BLaER1 treated with 17β-estradiol and CSF1 and Interleukin-3, amounts not matched to agents 10 nM and 100 nM (cell line): ENCODE measurements around the gene ZRSR2.
"Not testable (repeated sequence)": the region's sequence is repeated elsewhere in the genome, so short reads cannot be mapped to it uniquely, and the experiment has no call there.

Experiments used
- H3K27ac ChIP-seq, 11 experiments: shearing (Covaris generic); formaldehyde crosslinking; 2 replicates each; pipeline ENCODE4 v1.8.1; 2022
- H3K27me3 ChIP-seq, 11 experiments: shearing (Covaris generic); formaldehyde crosslinking; 2 replicates each; pipeline ENCODE4 v1.8.1; 2022
- H3K36me3 ChIP-seq, 11 experiments: shearing (Covaris generic); formaldehyde crosslinking; 2 replicates each; pipeline ENCODE4 v1.8.1; 2022
- H3K4me1 ChIP-seq, 10 experiments: shearing (Covaris generic); formaldehyde crosslinking; 2 replicates each; pipeline ENCODE4 v1.8.1; 2022
- H3K4me2 ChIP-seq, 11 experiments: shearing (Covaris generic); formaldehyde crosslinking; 2 replicates each; pipeline ENCODE4 v1.8.1; 2022
- H3K4me3 ChIP-seq, 10 experiments: shearing (Covaris generic); formaldehyde crosslinking; 2 replicates each; pipeline ENCODE4 v1.8.1; 2022
- H3K9ac ChIP-seq, 11 experiments: shearing (Covaris generic); formaldehyde crosslinking; 2 replicates each; pipeline ENCODE4 v1.8.1; 2022
- H3K9me3 ChIP-seq, 11 experiments: shearing (Covaris generic); formaldehyde crosslinking; replicated peaks in 1 of 11; 2 replicates each; pipeline ENCODE4 v1.8.1; 2022
- H4K20me1 ChIP-seq, 11 experiments: shearing (Covaris generic); formaldehyde crosslinking; 2 replicates each; pipeline ENCODE4 v1.8.1; 2022
- Cebpa-rat ChIP-seq, 11 experiments: shearing (Covaris generic); IDR thresholded peaks; 2 replicates each; pipeline ENCODE4 v1.8.1; 2022

Gene ZRSR2

GRCh38 chrX:15749642-15750610 lies 40.4 kb upstream of the ZRSR2 start:
- Histone ChIP-seq H3K4me2 (peak overlapping the region; percentile 51 to 74 (median 66)), H3K27ac (peak overlapping the region; percentile 50 to 86 (median 76)), H3K36me3 (0 out of 22 replicates have a peak, but pooled peaks cover 0 to 4% (median 0%) of the 10 kb centered on the region in 11 experiments), H3K9me3 (peaks cover 0 to 6% (median 0%) of the 10 kb centered on the region in 11 experiments; a peak in 2 of 22 replicates), H3K9ac (peak overlapping the region in 10 of 11 experiments; percentile 10 to 68 (median 60); a peak in 16 of 22 replicates), H3K4me1 (peaks cover 28 to 37% (median 32%) of the 10 kb centered on the region in 10 experiments), H3K27me3 (peaks cover 0 to 43% (median 15%) of the 10 kb centered on the region in 11 experiments; a peak in 13 of 22 replicates), H4K20me1 (0 out of 22 replicates have a peak, but pooled peaks cover 0 to 7% (median 0%) of the 10 kb centered on the region in 11 experiments), H3K4me3 (no peak overlapping the region)
- TF ChIP-seq Cebpa-rat (IDR thresholded peaks at IDR 0.05): no peak

GRCh38 chrX:15750611-15751154 lies 39.6 kb upstream of the ZRSR2 start:
- TF ChIP-seq Cebpa-rat (IDR thresholded peaks at IDR 0.05): no peak
- H3K9me3 ChIP-seq: peaks cover 0 to 6% (median 0%) of the 10 kb centered on the region in 11 experiments; a peak in 2 of 22 replicates
- 0 out of 20 replicates have a peak overlapping the region, but pooled peaks of 1 of the 10 experiments have one; percentile 13 for H3K4me3 ChIP-seq
- H3K9ac ChIP-seq: peak overlapping the region in 7 of 11 experiments; percentile 1 to 62 (median 34); a peak in 6 of 22 replicates
- H3K27me3 ChIP-seq: peaks cover 0 to 43% (median 15%) of the 10 kb centered on the region in 11 experiments; a peak in 12 of 22 replicates
- H3K36me3 ChIP-seq: 0 out of 22 replicates have a peak, but pooled peaks cover 0 to 4% (median 0%) of the 10 kb centered on the region in 11 experiments
- 0 out of 22 replicates have a peak, but pooled peaks cover 0 to 7% (median 0%) of the 10 kb centered on the region in 11 experiments for H4K20me1 ChIP-seq
- peaks cover 28 to 36% (median 31%) of the 10 kb centered on the region in 10 experiments for H3K4me1 ChIP-seq
- H3K4me2 ChIP-seq: peak overlapping the region; percentile 34 to 74 (median 66); a peak in 21 of 22 replicates
- peak overlapping the region; percentile 7 to 86 (median 76); a peak in 20 of 22 replicates for H3K27ac ChIP-seq

GRCh38 chrX:15751155-15751819 lies 39.0 kb upstream of the ZRSR2 start:
- peaks cover 0 to 43% (median 18%) of the 10 kb centered on the region in 11 experiments; a peak in 12 of 22 replicates for H3K27me3 ChIP-seq
- no peak overlapping the region for H3K4me3 ChIP-seq
- peak overlapping the region in 9 of 11 experiments; percentile 33 to 63 (median 52); a peak in 13 of 22 replicates for H3K9ac ChIP-seq
- peaks cover 0 to 6% (median 0%) of the 10 kb centered on the region in 11 experiments; a peak in 2 of 22 replicates for H3K9me3 ChIP-seq
- peak overlapping the region; percentile 34 to 74 (median 66) for H3K4me2 ChIP-seq
- peak overlapping the region in 10 of 11 experiments; percentile 66 to 86 (median 77); a peak in 21 of 22 replicates for H3K27ac ChIP-seq
- 0 out of 22 replicates have a peak, but pooled peaks cover 0 to 7% (median 0%) of the 10 kb centered on the region in 11 experiments for H4K20me1 ChIP-seq
- 0 out of 22 replicates have a peak, but pooled peaks cover 0 to 4% (median 0%) of the 10 kb centered on the region in 11 experiments for H3K36me3 ChIP-seq
- TF ChIP-seq Cebpa-rat (IDR thresholded peaks at IDR 0.05): no peak
- H3K4me1 ChIP-seq: peaks cover 28 to 36% (median 31%) of the 10 kb centered on the region in 10 experiments

- Histone ChIP-seq H3K4me1 (peaks cover 15 to 23% (median 22%) of the 10 kb centered on the region in 10 experiments), H4K20me1 (peaks cover 0 to 7% (median 0%) of the 10 kb centered on the region in 11 experiments; a peak in 2 of 22 replicates), H3K4me3 (no peak overlapping the region), H3K9me3 (peaks cover 0 to 6% (median 0%) of the 10 kb centered on the region in 11 experiments; a peak in 2 of 22 replicates), H3K27me3 (peaks cover 0 to 31% (median 19%) of the 10 kb centered on the region in 11 experiments; a peak in 12 of 22 replicates), H3K4me2 (no peak overlapping the region), H3K36me3 (0 out of 22 replicates have a peak, but pooled peaks cover 0 to 4% (median 0%) of the 10 kb centered on the region in 11 experiments), H3K9ac (no peak overlapping the region), H3K27ac (no peak overlapping the region)
- TF ChIP-seq Cebpa-rat (IDR thresholded peaks at IDR 0.05): no peak
Measured at GRCh38 chrX:15755091-15755490, 35.2 kb upstream of the ZRSR2 start.

GRCh38 chrX:15758140-15758539 lies 32.1 kb upstream of the ZRSR2 start:
- H3K9ac ChIP-seq: no peak overlapping the region
- no peak for TF ChIP-seq Cebpa-rat (IDR thresholded peaks at IDR 0.05)
- H3K27me3 ChIP-seq: peaks cover 0 to 16% (median 7%) of the 10 kb centered on the region in 11 experiments; a peak in 11 of 22 replicates
- H3K9me3 ChIP-seq: 0 out of 22 replicates have a peak, but pooled peaks cover 0 to 3% (median 0%) of the 10 kb centered on the region in 11 experiments
- H3K36me3 ChIP-seq: 0 out of 22 replicates have a peak, but pooled peaks cover 0 to 4% (median 0%) of the 10 kb centered on the region in 11 experiments
- no peak overlapping the region for H3K4me3 ChIP-seq
- no peak overlapping the region for H3K27ac ChIP-seq
- peaks cover 0 to 7% (median 0%) of the 10 kb centered on the region in 11 experiments; a peak in 3 of 22 replicates for H4K20me1 ChIP-seq
- peaks cover 0 to 6% (median 0%) of the 10 kb centered on the region in 10 experiments; a peak in 3 of 20 replicates for H3K4me1 ChIP-seq
- no peak overlapping the region for H3K4me2 ChIP-seq

GRCh38 chrX:15759886-15760285 lies 30.4 kb upstream of the ZRSR2 start:
- H3K27me3 ChIP-seq: peaks cover 0 to 21% (median 8%) of the 10 kb centered on the region in 11 experiments; a peak in 10 of 22 replicates
- not testable (repeated sequence) for H3K36me3 ChIP-seq, H3K4me1 ChIP-seq, H3K9me3 ChIP-seq, H3K4me2 ChIP-seq, H3K9ac ChIP-seq, H4K20me1 ChIP-seq, H3K4me3 ChIP-seq, H3K27ac ChIP-seq

GRCh38 chrX:15761564-15762191 lies 28.6 kb upstream of the ZRSR2 start:
- TF ChIP-seq Cebpa-rat (IDR thresholded peaks at IDR 0.05): no peak
- H4K20me1 ChIP-seq: peaks cover 0 to 7% (median 0%) of the 10 kb centered on the region in 11 experiments; a peak in 3 of 22 replicates
- no peak overlapping the region for H3K27ac ChIP-seq
- peaks cover 0 to 21% (median 4%) of the 10 kb centered on the region in 11 experiments; a peak in 10 of 22 replicates for H3K27me3 ChIP-seq
- H3K9me3 ChIP-seq: no peaks in the 10 kb centered on the region
- H3K4me2 ChIP-seq: no peak overlapping the region
- H3K9ac ChIP-seq: no peak overlapping the region
- no peak overlapping the region for H3K4me3 ChIP-seq
- peaks cover 0 to 6% (median 0%) of the 10 kb centered on the region in 10 experiments; a peak in 3 of 20 replicates for H3K4me1 ChIP-seq
- H3K36me3 ChIP-seq: 0 out of 22 replicates have a peak, but pooled peaks cover 0 to under 1% (median 0%) of the 10 kb centered on the region in 11 experiments
